Left lung (tissue), 10 donors: ENCODE data around the gene ST14. TPM values are rescaled to one million over a fixed set of nuclear protein-coding genes. Genes with fewer than 3 reads are reported as not detected.

Experiments
- ATAC-seq: fragments of 200-7000 bp; cut with Tn5 transposase; one replicate; pipeline ENCODE4 v1.9.1; 2020; ENCODE audit warnings: moderate library complexity
- DNase-seq, 4 donors: peaks; one replicate each; pipeline ENCODE4 v3.0.0-alpha.2; 2013 to 2020
- H3K27ac ChIP-seq, 2 donors: fragments of 200-600 bp; sonication (generic) in 1 of 2; one replicate each; pipeline versions ENCODE4 v1.5.0 to v1.8.0; 2020 to 2021
- H3K27me3 ChIP-seq, 2 donors: fragments of 200-600 bp; sonication (generic) in 1 of 2; one replicate each; pipeline versions ENCODE4 v1.5.0 to v1.8.0; 2020 to 2021
- H3K36me3 ChIP-seq, 2 donors: fragments of 200-600 bp; sonication (generic) in 1 of 2; one replicate each; pipeline versions ENCODE4 v1.5.0 to v1.8.0; 2020 to 2021
- H3K4me1 ChIP-seq, 2 donors: fragments of 200-600 bp; one replicate each; pipeline ENCODE4 v1.8.0; 2021
- H3K4me3 ChIP-seq, 2 donors: fragments of 200-600 bp; sonication (generic) in 1 of 2; one replicate each; pipeline versions ENCODE4 v1.5.0 to v1.8.0; 2020 to 2021; ENCODE audit warnings: mild to moderate bottlenecking in 1 of 2
- H3K9me3 ChIP-seq, 2 donors: fragments of 200-600 bp; sonication (generic) in 1 of 2; one replicate each; pipeline versions ENCODE4 v1.5.0 to v1.8.0; 2020 to 2021
- intact Hi-C, 2 donors: fragments of 100-400 bp; cut with DNase I; formaldehyde crosslinking; loops; one replicate each; pipeline versions ENCODE4 v1.11.2 to v1.14.2; 2022
- polyA plus RNA-seq, 6 donors: library from polyadenylated mRNA; unstranded; fragments of 120-200 nt; gene quantifications; one replicate each; pipeline ENCODE4 v1.2.1, GENCODE V29; 2013; ENCODE audit not compliant: insufficient read length in 6 of 6
- total RNA-seq, 2 donors: library from RNA; stranded (reverse); fragmentation: NEBNext Ultra II Directional; extraction: Animal tissue kit (Norgen Biotek cat#: 25700); gene quantifications; one replicate each; pipeline ENCODE4 v1.2.1, GENCODE V29; 2021
- TF ChIP-seq, protein P1 (sequence below), 2 donors: fragments of 200-600 bp; sonication (generic) in 1 of 2; IDR thresholded peaks; one replicate each; pipeline versions ENCODE4 v1.5.0 to v1.8.0; 2021; ENCODE audit warnings: antibody characterized with exemption in 2 of 2
- donor health status: DM: no; HTN: yes; CAD: no.
- donor health status: DM: no; HTN: no; CAD: no.

Gene ST14
- total and polyA plus RNA-seq, 8 donors, result 30.6 to 107 (median 37.8) TPM

- Histone ChIP-seq H3K36me3 (peaks cover 0 to 83% of the 10 kb centered on the region in 2 donors), H3K27me3 (no peaks in the 10 kb centered on the region), H3K4me3 (no peak overlapping the region), H3K4me1 (peaks cover 8 to 44% of the 10 kb centered on the region in 2 donors), H3K9me3 (no peaks in the 10 kb centered on the region), H3K27ac (no peak overlapping the region)
- intact Hi-C loops, result no loop called here
- DNase-seq (no peak), ATAC-seq (no peak)
- TF ChIP-seq, protein P1, sequence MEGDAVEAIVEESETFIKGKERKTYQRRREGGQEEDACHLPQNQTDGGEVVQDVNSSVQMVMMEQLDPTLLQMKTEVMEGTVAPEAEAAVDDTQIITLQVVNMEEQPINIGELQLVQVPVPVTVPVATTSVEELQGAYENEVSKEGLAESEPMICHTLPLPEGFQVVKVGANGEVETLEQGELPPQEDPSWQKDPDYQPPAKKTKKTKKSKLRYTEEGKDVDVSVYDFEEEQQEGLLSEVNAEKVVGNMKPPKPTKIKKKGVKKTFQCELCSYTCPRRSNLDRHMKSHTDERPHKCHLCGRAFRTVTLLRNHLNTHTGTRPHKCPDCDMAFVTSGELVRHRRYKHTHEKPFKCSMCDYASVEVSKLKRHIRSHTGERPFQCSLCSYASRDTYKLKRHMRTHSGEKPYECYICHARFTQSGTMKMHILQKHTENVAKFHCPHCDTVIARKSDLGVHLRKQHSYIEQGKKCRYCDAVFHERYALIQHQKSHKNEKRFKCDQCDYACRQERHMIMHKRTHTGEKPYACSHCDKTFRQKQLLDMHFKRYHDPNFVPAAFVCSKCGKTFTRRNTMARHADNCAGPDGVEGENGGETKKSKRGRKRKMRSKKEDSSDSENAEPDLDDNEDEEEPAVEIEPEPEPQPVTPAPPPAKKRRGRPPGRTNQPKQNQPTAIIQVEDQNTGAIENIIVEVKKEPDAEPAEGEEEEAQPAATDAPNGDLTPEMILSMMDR (IDR thresholded peaks at IDR 0.05), result no peak
These were observed 17.8 kb upstream of the ST14 start for GRCh38 chr11:130141561-130142341.

- intact Hi-C loops, result no loop called here
These were observed 15.4 kb upstream of the ST14 start for GRCh38 chr11:130144141-130144540.

DNA sequence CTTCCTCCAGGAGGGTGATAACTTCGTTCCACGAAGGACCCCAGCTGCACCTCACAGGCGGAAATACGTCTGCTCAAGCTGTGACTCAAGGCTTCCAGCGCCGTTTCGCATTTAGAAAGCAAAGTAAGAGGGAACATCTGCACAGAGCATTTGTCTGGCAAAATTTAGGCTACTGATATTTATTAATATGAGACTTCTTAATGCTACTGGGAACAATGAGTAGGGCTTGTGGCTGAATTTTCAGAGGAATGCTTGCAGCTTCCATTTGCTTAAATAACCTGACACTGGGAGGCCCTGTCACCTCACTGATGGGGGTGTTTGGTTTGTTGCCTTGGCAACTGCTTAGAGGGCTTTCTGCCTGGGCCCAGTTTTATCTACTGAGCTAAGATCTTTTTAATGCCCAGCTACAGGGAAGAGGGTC lies 14.7 kb upstream of the ST14 start:
- TF ChIP-seq, protein P1 (IDR thresholded peaks at IDR 0.05), result no peak
- Histone ChIP-seq H3K4me1 (peaks cover 14 to 63% of the 10 kb centered on the region in 2 donors), H3K4me3 (no peak overlapping the region), H3K27me3 (no peaks in the 10 kb centered on the region), H3K27ac (peak overlapping the region; percentile 62 to 88), H3K9me3 (no peaks in the 10 kb centered on the region), H3K36me3 (peaks cover 0 to 56% of the 10 kb centered on the region in 2 donors)
- DNase-seq (peak in 1 of 4 donors; percentile 61), ATAC-seq (no peak)
- intact Hi-C loops, result no loop called here

More at GRCh38 chr11:130144141-130144540, 15.4 kb upstream of the ST14 start:
- no peak for ATAC-seq
- H3K27me3 ChIP-seq, result no peaks in the 10 kb centered on the region
- peaks cover 0 to 63% of the 10 kb centered on the region in 2 donors for H3K36me3 ChIP-seq
- TF ChIP-seq, protein P1 (IDR thresholded peaks at IDR 0.05), result no peak
- H3K4me3 ChIP-seq, result no peak overlapping the region
- peak overlapping the region in 1 of 2 donors; percentile 88 for H3K27ac ChIP-seq
- DNase-seq, result no peak
- H3K9me3 ChIP-seq, result no peaks in the 10 kb centered on the region
- H3K4me1 ChIP-seq, result peaks cover 14 to 63% of the 10 kb centered on the region in 2 donors

- DNase-seq, result no peak
- ATAC-seq, result peak; percentile 45
- intact Hi-C loops, result no loop called here
- Histone ChIP-seq H3K9me3 (no peaks in the 10 kb centered on the region), H3K36me3 (peaks cover 0 to 51% of the 10 kb centered on the region in 2 donors), H3K27me3 (no peaks in the 10 kb centered on the region), H3K27ac (peak overlapping the region; percentile 62 to 88), H3K4me3 (no peak overlapping the region), H3K4me1 (peaks cover 14 to 63% of the 10 kb centered on the region in 2 donors)
- TF ChIP-seq, protein P1 (IDR thresholded peaks at IDR 0.05), result no peak
These were observed 14.2 kb upstream of the ST14 start for GRCh38 chr11:130145311-130145812.
